HG03432 (cell line): ENCODE data around the gene FN1.

Experiments
- ATAC-seq: cut with Tn5 transposase; IDR thresholded peaks from one replicate; pipeline ENCODE4 v1.9.1; 2021; ENCODE audit warnings: mild to moderate bottlenecking, moderate library complexity; ENCODE audit not compliant: unreplicated experiment

Gene FN1

DNA sequence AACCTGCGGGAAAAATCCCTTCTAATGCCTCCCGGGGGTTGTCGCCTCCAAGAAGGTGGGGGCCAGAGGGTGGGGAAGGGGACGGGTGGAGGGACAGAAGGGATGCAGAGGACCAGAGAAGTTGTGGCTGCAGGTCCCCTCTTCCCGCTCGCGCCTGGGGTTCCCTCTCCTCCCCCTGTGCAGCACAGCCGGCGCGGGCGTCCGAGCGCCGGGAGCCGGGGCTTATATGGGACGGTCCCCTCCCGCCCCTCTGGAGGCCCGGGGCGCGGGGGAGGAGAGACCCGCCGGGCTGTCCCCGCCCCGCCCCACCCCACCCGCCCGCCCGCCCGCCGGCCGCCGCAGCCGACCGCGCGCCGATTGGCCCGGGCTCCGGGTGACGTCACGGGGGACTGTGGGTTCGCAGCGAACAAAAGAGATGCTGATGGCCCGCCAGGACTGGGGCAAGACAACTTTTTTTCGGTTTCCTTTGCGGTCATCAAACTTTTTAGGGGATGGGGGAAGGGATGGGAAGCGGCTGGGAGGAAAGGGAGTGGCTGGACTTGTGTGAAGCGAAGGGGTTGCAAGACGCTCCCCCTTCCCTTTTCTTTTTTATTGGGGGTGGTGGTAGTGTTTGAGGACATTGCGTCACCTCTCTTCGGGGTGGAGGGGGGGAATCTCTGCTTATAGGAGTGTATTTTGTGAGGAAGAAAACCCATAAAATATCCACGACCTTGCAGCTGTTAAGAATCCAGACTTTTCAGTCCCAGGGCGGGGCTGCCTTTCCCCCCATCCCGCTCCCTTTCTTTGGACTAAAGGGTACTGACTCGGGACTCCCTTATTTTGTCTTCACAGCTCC, at the start of gene FN1:
FN1 (minus strand) TSS at position 199 of the 835 bp plus-strand sequence. CDS start 266 bp downstream, outside the sequence.
- ATAC-seq: peak; percentile 87

DNA sequence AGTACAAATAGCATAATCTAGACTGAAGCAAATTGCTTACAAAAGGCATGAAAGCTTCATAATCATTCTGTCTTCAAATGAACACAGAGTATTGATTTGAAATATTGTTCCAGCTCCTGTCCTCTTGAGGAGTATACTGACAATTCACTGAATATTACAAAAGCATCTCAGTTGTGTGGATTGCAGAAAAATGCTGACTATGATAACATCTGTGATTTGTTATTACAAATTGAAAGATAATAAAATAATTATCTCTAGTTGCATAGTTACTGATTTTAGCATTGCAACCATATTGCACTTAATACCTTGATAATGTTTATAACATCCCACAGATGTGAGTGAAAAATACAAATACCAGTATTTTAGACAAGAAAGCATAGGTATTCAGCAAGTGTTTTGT, 49.2 kb upstream of the FN1 start:
- ATAC-seq: no peak

DNA sequence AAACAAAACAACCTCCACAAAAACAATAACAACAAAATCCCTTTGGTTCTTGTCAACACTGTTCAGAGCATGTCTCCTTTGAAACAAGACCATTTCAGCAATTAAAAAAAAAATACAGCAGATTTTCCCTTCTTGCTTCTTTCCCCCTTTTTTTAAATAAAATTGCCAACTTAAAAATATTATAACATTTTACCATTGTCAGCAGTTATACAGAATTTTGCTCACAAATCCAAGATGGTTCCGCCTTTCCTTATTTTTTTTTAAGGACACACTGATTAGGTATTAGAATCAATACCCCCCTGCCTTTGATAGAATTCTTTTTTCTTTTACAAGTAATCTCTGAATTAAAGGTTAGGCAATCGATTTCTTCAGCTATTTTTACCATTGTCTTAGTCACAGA, 48.7 kb upstream of the FN1 start:
- ATAC-seq: no peak

DNA sequence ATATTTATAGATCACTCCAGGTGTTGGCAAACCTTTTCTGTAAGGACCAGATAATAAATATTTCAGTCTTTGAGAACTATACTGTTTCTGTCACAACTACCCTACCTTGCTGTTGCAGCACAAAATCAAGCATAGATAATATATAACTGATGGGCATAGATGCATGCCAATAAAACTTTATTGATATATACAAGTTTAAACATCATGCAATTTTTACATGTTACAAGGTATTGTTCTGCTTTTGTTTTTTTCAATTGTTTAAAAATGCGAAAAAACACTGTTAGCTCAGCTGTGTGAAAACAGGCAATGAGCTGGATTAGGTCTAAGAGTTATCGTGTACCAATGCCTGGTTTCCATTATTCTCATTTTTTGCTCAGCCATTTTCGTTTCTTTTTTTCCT, 47.6 kb upstream of the FN1 start:
- no peak for ATAC-seq

DNA sequence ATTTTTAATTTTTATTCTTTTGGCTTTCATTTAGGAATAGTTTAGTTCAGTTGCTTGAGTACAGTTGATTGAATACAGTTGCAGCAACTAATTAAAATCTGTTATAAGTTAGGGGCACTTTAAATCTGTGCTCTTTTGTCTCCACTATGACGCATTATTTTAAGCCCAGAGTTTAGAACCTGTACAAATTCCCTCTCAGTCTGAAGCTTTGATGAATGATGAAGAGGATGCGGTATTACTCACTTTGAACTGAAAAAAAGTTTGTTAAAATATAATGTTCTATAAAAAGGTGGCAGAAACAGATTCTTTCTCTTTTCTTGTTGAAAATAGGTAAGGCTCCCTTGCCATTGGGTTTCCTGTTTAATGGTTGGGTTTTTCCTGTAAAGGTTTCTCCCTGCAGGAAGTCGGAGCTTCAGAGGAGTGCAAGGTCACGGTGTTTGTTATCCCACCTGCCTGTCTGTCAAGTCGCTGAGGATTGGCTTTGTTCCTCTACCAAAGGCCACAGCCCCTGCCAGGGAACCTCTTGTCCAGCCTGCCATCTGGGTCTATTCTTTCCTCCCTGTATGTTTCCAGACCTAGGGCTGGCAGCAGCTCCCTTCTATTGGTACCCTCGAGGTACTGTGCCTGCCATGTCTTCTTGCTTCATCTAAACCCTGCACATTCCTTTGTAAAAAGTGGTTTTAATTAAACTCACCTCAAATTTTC, 43.8 kb upstream of the FN1 start:
- ATAC-seq: no peak

DNA sequence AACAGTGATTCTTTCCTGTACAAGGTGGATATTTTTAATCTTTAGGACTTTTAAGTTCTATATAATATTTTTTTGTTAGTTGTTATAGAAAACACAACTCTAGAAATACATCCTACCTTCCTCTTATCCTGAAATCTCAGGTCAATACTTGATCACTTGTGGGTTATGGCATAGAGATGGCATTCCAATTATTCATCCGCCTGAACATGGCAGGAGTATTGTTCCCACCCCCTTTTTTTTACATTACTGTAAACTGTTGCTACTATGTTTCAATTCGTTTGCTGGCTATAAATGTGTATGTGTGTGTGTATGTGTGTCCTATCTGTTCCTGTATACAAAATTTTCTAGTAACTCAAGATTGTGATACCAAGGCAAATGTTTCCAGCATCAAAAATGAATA, 43.3 kb upstream of the FN1 start:
- ATAC-seq: no peak

DNA sequence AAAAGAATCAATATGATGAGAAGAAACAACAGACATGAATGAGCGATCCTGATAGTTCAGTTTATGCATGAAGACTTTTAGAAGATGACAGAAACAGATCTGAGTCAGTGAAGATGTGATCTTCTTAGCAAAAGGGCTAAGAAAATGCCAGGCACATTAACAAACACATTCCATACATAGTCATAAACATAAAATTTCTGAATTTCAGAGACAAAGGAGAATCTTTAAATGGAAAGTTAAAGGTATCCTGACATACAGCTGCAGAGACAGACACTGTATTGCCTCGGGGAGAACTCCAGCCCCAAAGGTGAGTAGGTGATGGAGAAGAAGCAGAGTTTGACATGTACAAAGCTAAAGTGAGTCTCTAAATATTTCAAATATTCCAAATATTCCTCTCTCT, 40.6 kb upstream of the FN1 start:
- no peak for ATAC-seq

DNA sequence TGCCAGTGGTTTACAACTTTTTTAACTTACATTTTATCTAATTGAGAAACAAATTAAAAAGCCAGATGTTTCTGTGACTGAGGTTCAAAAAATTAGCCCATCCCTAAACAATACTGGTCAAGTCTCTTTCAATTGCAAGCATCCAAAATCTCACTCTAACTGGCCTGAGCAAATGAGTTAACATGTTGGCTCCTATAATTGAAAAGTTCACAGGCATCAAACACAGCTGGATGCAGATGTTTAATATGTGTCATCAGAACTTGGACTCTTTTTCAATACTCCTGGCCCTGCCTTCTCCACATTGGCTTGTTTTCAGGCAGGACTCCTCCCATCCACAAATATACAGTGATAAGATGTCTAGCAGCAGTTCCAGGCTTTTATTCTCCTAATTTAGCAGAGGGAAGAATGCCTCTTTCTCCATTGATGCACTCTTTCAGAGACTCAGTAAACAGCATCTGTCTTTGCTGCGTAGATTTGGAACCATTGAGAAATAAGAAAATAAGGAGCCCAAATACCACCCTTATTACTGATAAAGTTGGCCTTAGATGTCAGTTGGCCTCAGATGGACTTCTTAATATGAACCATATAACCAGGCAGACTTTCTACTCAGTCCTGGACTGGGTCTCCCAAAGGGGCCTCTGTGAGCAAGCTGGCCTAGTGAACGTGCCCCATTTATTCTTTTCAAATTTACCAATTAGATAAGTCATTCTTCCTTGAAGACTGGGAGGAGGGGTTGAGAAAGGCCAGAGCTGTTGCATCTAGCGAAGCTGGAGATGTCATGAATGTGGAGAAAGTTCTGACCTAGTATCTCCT, 30.4 kb upstream of the FN1 start:
- no peak for ATAC-seq

DNA sequence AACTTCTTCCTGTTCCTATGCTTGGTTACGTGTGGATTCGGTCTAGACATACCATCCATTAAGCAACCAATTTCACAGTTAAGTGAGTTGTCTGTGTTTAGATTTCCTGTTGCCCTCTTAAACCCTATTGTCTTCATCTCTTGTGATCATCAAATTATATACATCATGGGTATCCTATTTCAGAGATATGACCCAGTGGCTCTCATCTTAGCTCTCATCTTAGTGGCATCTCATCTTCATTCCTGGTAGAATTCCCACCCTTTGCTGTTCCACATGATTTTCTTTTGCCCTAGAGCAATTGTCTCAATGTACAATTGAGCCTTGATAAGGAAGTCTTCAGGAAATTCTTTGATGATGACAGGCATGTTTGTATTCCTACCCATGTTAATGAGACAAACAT, 29.4 kb upstream of the FN1 start:
- no peak for ATAC-seq

DNA sequence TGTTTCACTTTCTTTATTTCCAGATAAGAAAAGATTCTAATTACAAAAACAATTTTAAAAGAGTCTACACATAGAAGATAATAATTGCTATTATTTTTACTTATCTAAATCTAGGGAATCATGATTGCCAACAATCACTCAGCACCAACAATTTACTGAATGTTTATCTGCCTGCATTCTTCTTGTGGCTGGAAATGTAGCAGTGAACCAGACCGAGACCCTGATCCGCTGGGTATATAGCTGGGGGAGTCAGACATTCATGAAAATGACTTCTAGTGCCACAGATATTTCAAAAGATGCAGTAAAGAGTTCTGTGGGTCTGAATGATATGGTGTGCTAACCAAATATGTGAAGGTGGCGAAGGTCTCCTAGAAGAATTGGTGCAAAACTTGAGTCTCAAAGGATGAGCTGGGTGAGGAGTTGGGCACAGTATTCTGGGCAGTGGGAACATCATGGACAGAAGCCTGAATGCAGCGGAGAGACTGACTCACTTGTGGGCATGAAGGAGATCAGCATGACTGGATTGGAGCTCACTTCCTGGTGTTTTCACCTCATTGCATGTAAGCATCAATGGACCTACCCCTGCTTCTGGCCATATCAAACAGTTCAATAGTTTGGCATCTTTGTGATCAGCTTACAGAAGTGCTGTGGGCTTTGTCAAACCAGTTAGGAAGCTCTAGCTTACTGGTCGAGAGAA, 26.1 kb upstream of the FN1 start:
- no peak for ATAC-seq

DNA sequence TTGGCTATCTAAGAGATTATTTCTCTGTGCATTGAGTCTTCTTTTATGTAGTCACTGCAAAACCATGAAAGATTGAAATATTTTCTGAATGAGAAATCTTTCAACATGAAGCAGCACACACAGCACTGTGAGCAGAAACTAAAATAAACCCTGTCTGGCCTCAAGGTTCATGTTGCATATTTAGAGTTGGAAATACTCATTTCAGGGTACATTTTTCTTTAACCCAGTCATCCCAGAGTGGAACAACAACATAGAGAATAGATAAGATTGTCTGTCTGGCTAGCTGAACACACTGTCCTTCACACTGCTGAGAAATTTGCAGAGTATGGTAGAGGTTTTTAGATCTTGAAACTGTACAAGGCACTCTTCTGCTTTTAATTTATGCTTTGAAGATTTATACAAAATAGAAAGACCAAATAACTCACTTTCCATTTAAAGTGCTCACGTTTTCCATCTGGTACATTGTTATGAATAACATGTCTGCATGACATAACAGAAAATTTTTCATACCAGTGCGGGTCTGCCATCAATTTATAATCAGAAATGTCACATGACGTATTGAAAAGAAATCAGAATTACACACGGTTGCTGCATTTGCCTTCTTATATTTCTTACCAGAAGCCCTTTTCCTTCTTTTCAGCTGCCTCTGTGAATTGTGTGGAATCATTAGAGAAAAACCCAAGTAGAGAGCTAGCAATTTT, 25.0 kb upstream of the FN1 start:
- no peak for ATAC-seq

DNA sequence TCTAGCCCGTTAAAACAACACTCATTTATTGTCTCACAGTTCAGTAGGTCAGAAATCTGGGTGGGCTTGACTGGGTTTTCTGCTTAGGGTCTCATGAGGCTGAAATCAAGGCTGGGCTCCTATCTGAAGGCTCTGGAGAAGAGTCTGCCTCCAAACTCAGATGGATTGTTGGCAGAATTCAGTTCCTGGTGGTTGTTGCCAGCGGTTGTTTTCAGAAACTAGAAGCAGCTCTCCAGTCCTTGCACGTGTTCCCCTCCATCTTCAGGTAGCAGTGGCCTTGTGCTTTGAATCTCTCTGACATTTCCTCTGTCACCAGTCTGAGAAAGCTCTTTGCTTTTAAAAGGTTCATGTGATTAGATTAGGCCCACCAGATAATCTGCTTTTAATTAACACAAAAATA, 20.1 kb upstream of the FN1 start:
- ATAC-seq: no peak

DNA sequence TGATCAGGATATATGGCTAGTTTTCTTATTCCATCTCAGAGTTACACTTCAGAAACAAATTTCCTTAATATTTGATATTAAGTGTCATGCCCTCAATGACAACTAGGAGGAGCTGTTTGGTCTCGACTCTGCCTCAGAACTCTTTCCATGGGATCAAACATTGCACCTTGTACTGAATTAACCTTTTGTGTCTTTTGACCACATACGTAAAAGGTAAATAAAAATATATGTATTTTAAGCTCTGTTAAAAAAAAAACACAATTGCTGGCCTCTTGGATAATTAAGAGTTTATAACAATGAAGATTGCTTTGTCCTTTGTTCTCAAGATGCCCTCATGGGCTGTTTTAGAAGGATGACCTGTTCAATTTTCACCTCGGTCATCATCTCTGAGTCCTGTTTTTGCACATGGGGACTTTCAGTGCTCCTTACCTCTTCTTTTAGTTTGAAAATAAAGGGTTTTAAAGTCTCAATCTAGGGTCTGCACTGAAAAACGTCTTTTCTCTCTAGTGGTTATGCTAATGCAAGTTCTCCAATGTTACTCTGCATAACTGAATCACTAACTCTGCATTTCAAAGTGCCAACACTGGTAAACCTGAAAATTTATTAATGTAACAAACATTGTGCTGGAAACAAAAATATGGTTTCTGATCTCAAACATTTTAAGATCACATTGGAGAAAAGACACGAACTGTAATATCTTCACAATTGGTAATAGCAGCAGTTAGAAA, 18.8 kb upstream of the FN1 start:
- peak; percentile 72 for ATAC-seq

DNA sequence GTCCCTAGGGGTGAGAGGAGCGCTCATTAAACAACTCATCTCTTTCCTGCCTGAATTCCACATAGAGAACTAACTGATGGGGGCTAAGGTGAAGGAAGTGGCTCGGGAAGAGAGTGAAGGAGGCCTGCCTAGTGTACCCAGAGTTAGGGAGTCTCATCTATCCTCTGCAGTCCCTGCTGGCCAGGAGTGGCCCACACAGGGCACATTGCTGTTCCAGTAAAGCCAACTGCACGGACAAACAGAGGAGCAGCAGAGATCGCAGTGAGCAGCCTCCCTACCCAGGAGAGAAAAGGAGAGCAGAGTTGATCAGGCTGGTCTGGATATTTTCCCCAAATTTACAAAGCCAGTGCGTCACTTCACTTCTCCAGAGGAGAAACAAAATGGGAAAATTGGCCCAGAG, 16.9 kb upstream of the FN1 start:
- ATAC-seq: no peak

DNA sequence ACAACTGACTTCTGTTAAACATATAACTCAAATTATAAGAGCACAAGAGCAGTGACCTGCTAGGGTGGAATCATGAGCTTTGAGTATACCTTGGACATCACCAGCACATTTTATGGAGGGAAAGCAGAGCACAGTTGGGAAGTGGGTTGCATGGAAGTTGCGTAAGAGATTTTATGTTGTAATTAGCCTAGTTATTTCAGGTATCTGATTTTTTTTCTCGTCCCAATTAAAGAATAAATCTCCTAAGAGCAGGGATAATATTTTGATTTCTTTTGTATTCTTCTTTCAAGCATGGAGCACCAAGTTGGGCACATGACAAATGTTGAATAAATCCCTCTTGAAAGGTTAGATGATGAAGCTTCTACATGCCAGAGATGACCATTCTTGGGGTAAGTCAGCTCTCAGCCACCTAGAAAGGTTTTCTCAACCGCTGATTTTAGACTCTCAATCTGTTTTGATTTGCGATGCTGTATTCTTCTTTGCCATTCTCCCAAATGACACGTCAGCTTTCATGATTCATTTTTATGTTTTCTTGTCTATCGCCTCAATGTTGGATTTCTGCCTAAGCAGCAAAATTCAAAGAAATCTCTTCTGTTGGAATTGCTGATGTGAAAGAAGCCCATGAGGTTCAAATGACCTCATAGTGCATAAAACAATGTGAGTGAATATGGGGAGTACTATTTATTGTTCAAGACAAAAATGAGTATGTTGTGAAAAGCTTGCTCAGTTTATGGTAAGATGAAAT, 15.3 kb upstream of the FN1 start:
- ATAC-seq: no peak

DNA sequence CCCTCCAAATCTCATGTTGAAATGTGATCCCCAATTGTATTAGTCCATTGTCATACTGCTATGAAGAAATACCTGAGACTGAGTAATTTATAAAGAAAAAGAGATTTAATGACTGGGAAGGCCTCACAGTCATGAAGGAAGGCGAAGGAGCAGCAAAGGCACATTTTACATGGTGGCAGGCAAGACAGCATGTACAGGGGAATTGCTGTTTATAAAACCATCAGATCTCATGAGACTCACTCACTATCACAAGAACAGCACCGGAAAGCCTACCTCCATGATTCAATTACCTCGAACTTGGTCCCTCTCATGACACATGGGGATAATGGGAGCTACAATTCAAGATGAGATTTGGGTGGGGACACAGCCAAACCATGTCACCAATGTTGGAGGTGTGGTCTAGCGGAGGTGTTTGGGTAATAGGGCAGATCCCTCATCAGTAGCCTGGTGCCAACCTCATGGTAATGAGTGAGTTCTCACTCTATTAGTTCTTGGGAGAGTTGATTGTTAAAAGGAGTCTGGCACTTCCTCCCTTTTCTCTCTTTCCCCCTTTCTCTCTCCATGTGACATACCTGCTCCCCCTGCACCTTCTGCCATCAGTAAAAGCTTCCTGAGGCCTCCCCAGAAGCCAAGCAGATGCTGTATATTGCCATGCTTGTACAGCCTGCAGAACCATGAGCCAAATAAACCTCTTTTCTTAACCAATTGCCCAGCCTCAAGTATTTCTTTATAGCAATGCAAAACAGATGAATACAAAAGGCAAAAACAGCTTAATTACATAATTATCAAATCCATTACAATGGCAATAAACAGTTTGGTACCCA, 14.5 kb upstream of the FN1 start:
- ATAC-seq: no peak

DNA sequence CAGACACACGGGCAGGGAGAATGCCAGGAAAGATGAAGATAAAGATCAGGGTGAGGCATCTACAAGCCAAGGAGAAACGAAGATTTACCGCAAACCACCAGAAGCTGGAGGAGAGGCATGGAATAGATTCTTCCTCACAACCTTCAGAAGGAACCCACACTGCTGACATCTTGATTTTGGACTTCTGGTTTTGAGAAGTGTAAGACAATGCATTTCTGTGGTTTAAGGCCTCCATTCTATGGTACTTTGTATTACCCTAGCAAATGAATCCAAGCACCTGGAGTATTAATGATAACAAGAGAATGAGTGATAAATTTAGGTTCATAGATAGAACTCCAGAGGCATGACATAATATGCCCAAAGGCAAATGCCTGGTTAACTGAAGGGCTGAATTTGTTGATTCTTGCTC, 11.8 kb upstream of the FN1 start:
- no peak for ATAC-seq

DNA sequence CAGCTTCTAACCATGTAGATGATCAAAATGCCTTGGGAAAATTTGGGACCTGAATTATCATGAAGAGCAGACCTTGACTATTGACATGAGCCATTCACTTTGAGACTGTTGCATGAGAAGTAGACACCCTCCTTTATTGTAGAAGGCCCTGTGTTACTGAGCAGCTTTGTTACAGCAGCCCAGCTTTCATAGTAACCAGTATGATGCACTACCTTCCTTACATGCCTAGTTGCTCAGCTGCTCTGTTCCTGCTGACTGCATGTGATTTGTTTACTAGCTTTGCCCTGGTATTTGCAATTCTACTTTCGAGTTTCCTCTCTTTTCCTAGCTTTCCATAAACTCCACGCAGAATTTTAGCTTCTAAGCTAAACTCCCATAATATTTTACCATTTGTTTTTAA, 11.2 kb upstream of the FN1 start:
- ATAC-seq: no peak
